HepG2 (cell line): ENCODE measurements around the gene HMBS. TPM values are rescaled to one million over a fixed set of nuclear protein-coding genes. Genes with fewer than 3 reads are reported as not detected.

ENCODE experiments used
- ATAC-seq: fragments of 200-7000 bp; cut with Tn5 transposase; 3 replicates; pipeline ENCODE4 v1.9.1; 2020; ENCODE audit warnings: mild to moderate bottlenecking, moderate library complexity
- BruUV-seq: library from RNA; stranded (reverse); fragments of 400-500 nt; replicated peaks from 2 replicates; lab custom pipeline; 2021; lab: Mats Ljungman, UMichigan
- CTCF ChIA-PET: fragments of 300-600 bp; formaldehyde crosslinking; extraction: SDS; loops from one replicate; lab custom pipeline; 2021; ENCODE audit warnings: low total read pairs, inconsistent platforms, low intra/inter-chr PET ratio; lab: Yijun Ruan, JAX
- POLR2A ChIA-PET: fragments of 350-600 bp; sonication (Branson Sonifier 250); formaldehyde crosslinking; loops from one replicate; lab custom pipeline; 2020; ENCODE audit warnings: antibody characterized with exemption, inconsistent platforms; lab: Yijun Ruan, JAX
- DNase-seq: peaks from one replicate; pipeline ENCODE4 v3.0.0-alpha.2; 2015; ENCODE audit warnings: low spot score
- FAIRE-seq: peaks from 3 replicates; lab custom pipeline; 2011; peaks lifted over from hg19 to GRCh38; lab: Jason Lieb, UNC
- H2AFZ ChIP-seq: one replicate; pipeline ENCODE4 v1.6.1; 2011; ENCODE audit warnings: low read length, inconsistent platforms
- H3K27ac ChIP-seq: fragments of 300-600 bp; 3 replicates; pipeline ENCODE4 v1.8.0; 2011; ENCODE audit warnings: mixed run types, mild to moderate bottlenecking, mixed read lengths, low read length, inconsistent platforms; ENCODE audit not compliant: insufficient read depth; ENCODE audit errors: extremely low read length
- H3K27me3 ChIP-seq, 2 experiments: fragments of 200-600 bp in 1 of 2; 2 replicates in 1 of 2; 3 replicates in 1 of 2; pipeline versions ENCODE4 v1.6.0 to v1.8.0; 2011; ENCODE audit warnings: low read length in 2 of 2, mild to moderate bottlenecking in 2 of 2, moderate library complexity in 2 of 2, inconsistent platforms in 1 of 2; ENCODE audit not compliant: insufficient read depth in 2 of 2, control insufficient read depth in 1 of 2
- H3K36me3 ChIP-seq, 2 experiments: fragments of 200-600 bp in 1 of 2; replicated peaks in 1 of 2; 2 replicates in 1 of 2; 3 replicates in 1 of 2; pipeline versions ENCODE4 v1.5.1 to v1.8.0; 2011; ENCODE audit warnings: low read length in 2 of 2, inconsistent platforms in 1 of 2; ENCODE audit not compliant: insufficient read depth in 2 of 2, control insufficient read depth in 1 of 2
- H3K4me1 ChIP-seq: 2 replicates; pipeline ENCODE4 v1.5.1; 2012; ENCODE audit warnings: low read length, inconsistent platforms; ENCODE audit not compliant: insufficient read depth
- H3K4me2 ChIP-seq: 2 replicates; pipeline ENCODE4 v1.6.0; 2011; ENCODE audit warnings: low read depth, low read length, inconsistent platforms
- H3K4me3 ChIP-seq, 3 experiments: fragments of 200-600 bp in 1 of 3; sonication (generic), shearing (Covaris generic) in 1 of 3; replicated peaks in 1 of 3; 2 replicates each; pipeline ENCODE4 v1.5.1; 2011 to 2016; ENCODE audit warnings: low read length in 3 of 3, inconsistent platforms in 2 of 3, low read depth in 2 of 3, mild to moderate bottlenecking in 2 of 3, control low read depth in 1 of 3, mixed read lengths in 1 of 3; ENCODE audit not compliant: insufficient read depth in 1 of 3
- H3K79me2 ChIP-seq: one replicate; pipeline ENCODE4 v1.6.1; 2011; ENCODE audit warnings: low read length, inconsistent platforms; ENCODE audit not compliant: insufficient read depth
- H3K9ac ChIP-seq: 2 replicates; pipeline ENCODE4 v1.6.0; 2011; ENCODE audit warnings: mild to moderate bottlenecking, low read depth, low read length, inconsistent platforms; ENCODE audit not compliant: insufficient read depth
- H3K9me3 ChIP-seq: 2 replicates; pipeline ENCODE4 v1.5.1; 2012; ENCODE audit warnings: mild to moderate bottlenecking, low read length
- H4K20me1 ChIP-seq: 2 replicates; pipeline ENCODE4 v1.6.0; 2011; ENCODE audit warnings: inconsistent platforms, mild to moderate bottlenecking, low read length, moderate library complexity; ENCODE audit not compliant: insufficient read depth
- AGO2 ChIP-seq: fragments of 200-400 bp; formaldehyde crosslinking; optimal IDR thresholded peaks from 2 replicates; pipeline ENCODE3; 2017; ENCODE audit warnings: mild to moderate bottlenecking, low read depth, low read length, moderate library complexity
- GATAD1 ChIP-seq: IDR thresholded peaks from 2 replicates; pipeline ENCODE4 v1.6.1; 2016; ENCODE audit warnings: missing genetic modification reagents, missing compliant biosample characterization
- MED8 ChIP-seq: sonication (generic); formaldehyde crosslinking; IDR thresholded peaks from 2 replicates; pipeline ENCODE4 v1.8.1; 2023; ENCODE audit warnings: mild to moderate bottlenecking, missing genetic modification reagents; ENCODE audit not compliant: insufficient replicate concordance
- NFE2L2 ChIP-seq: fragments of 150-350 bp; IDR thresholded peaks from 2 replicates; pipeline ENCODE4 v1.6.1; 2014; ENCODE audit warnings: low read length
- PRPF4 ChIP-seq: fragments of 200-400 bp; formaldehyde crosslinking; IDR thresholded peaks from 2 replicates; pipeline ENCODE4 v1.6.1; 2016; ENCODE audit warnings: low read length, low read depth; ENCODE audit not compliant: poor library complexity, severe bottlenecking
- ZEB1 ChIP-seq: IDR thresholded peaks from 2 replicates; pipeline ENCODE4 v1.6.1; 2012; ENCODE audit warnings: mild to moderate bottlenecking, low read depth, inconsistent platforms; ENCODE audit not compliant: insufficient replicate concordance
- ZNF460 ChIP-seq: sonication (generic); formaldehyde crosslinking; IDR thresholded peaks from 2 replicates; pipeline ENCODE4 v1.5.1; 2020; ENCODE audit warnings: missing genetic modification reagents, mild to moderate bottlenecking, borderline replicate concordance
- WGBS: methylation state at CpG from one replicate; pipeline ENCODE4 v1.1.6; 2017; ENCODE audit warnings: low lambda C conversion rate; 5-methylcytosine and 5-hydroxymethylcytosine counted together
- in situ Hi-C: cut with HindIII; loops from 2 replicates; pipeline ENCODE4 v1.10.0; 2017; ENCODE audit warnings: low pct_unique_long_range_greater_than_20kb; ENCODE audit not compliant: extremely low pct_ligation_motif_present
- intact Hi-C: fragments of 100-400 bp; cut with micrococcal nuclease; formaldehyde crosslinking; loops from one replicate; pipeline ENCODE4 v1.10.0; 2022; ENCODE audit not compliant: unreplicated experiment
- polyA plus RNA-seq, 8 experiments: library from polyadenylated mRNA; depleted of rRNA in 3 of 8; stranded (reverse) in 7 of 8; unstranded in 1 of 8; fragments of >200 nt; fragmentation: Illumina TruSeq in 4 of 8; extraction: Trizol in 4 of 8; gene quantifications; 2 replicates each; pipeline versions ENCODE4 v1.2.1 to v1.2.3, GENCODE V29; 2011 to 2016; ENCODE audit warnings: low read depth in 4 of 8, missing spikeins in 1 of 8, mixed read lengths in 1 of 8; ENCODE audit not compliant: insufficient read depth in 1 of 8
- total RNA-seq, 5 experiments: library from RNA; depleted of rRNA; stranded (reverse); fragments of >200 nt; fragmentation: Illumina TruSeq; extraction: Trizol; gene quantifications; 2 replicates each; pipeline ENCODE4 v1.2.3, GENCODE V29; 2016; ENCODE audit warnings: low read depth in 1 of 5
- TF ChIP-seq, protein P1 (sequence below): IDR thresholded peaks from 2 replicates; pipeline ENCODE4 v1.6.1; 2016; ENCODE audit warnings: low read depth
- TF ChIP-seq, protein P2 (sequence below): fragments of 450-650 bp; IDR thresholded peaks from 2 replicates; pipeline ENCODE4 v1.6.1; 2017
- TF ChIP-seq, protein P3 (sequence below): sonication (generic); formaldehyde crosslinking; IDR thresholded peaks from 2 replicates; pipeline ENCODE4 v1.5.1; 2020; ENCODE audit warnings: mild to moderate bottlenecking, moderate library complexity, missing genetic modification reagents
- TF ChIP-seq, protein P4 (sequence below): sonication (generic); formaldehyde crosslinking; IDR thresholded peaks from 2 replicates; pipeline ENCODE4 v1.4.0; 2020; ENCODE audit warnings: mild to moderate bottlenecking, missing genetic modification reagents
- TF ChIP-seq, protein P5 (sequence below): sonication (generic); formaldehyde crosslinking; IDR thresholded peaks from 2 replicates; pipeline ENCODE4 v1.4.0; 2020; ENCODE audit warnings: missing genetic modification reagents, mild to moderate bottlenecking, borderline replicate concordance
- TF ChIP-seq, protein P6 (sequence below): sonication (generic); formaldehyde crosslinking; IDR thresholded peaks from 2 replicates; pipeline ENCODE4 v1.4.0; 2020; ENCODE audit warnings: missing genetic modification reagents

Gene HMBS
- total and polyA plus RNA-seq, 2 of the 13 experiments (the other 11 are each of a cell fraction or from before 2014, with no cell fraction given) = 9.4 to 46.9 TPM

DNA sequence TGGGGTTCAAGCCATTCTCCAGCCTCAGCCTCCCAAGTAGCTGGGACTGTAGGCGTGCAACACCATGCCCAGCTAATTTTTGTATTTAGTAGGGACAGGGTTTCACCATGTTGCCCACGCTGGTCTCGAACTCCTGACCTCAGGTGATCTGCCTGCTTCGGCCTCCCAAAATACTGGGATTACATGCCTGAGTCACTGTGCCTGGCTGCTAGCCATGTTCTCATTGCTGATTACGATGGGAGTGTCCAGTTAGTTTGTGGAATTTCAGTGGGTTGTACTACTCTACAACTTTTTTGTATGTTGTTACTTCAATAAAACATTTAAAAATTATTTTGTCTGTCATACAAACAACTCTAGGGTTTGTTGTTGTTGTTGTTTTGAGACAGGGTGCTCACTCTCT, 21.9 kb upstream of the HMBS start:
- Histone ChIP-seq H3K79me2 (peaks cover 3% of the 10 kb centered on the region), H4K20me1 (no peaks in the 10 kb centered on the region), H3K27ac (no peak overlapping the region), H2AFZ (no peak overlapping the region), H3K27me3 (no peaks in the 10 kb centered on the region; a peak in 1 of 5 replicates), H3K36me3 (no peaks in the 10 kb centered on the region), H3K4me2 (no peak overlapping the region), H3K4me3 (no peak overlapping the region), H3K9ac (no peak overlapping the region), H3K4me1 (peaks cover 23% of the 10 kb centered on the region), H3K9me3 (no peaks in the 10 kb centered on the region)
- DNase-seq (no peak), ATAC-seq (no peak), FAIRE-seq (no peak)
- intact Hi-C loops = no loop called here
- in situ Hi-C loops = no loop called here
- ChIA-PET CTCF (no interaction called here), POLR2A (interaction anchor here (0.9 kb wide), 1 partner anchor 22 kb away, joined by 5 read pairs; the partner anchor contains the start of gene HMBS)
- BruUV-seq = no TSS peak
- 93% methylated on average over 5 of the region's 5 CpGs for WGBS
- no peak for TF ChIP-seq NFE2L2
- TF ChIP-seq, protein P1, sequence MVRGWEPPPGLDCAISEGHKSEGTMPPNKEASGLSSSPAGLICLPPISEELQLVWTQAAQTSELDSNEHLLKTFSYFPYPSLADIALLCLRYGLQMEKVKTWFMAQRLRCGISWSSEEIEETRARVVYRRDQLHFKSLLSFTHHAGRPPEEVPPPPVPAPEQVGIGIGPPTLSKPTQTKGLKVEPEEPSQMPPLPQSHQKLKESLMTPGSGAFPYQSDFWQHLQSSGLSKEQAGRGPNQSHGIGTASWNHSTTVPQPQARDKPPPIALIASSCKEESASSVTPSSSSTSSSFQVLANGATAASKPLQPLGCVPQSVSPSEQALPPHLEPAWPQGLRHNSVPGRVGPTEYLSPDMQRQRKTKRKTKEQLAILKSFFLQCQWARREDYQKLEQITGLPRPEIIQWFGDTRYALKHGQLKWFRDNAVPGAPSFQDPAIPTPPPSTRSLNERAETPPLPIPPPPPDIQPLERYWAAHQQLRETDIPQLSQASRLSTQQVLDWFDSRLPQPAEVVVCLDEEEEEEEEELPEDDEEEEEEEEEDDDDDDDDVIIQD (CRISPR knock-in tag) = no peak
- TF ChIP-seq, protein P2, sequence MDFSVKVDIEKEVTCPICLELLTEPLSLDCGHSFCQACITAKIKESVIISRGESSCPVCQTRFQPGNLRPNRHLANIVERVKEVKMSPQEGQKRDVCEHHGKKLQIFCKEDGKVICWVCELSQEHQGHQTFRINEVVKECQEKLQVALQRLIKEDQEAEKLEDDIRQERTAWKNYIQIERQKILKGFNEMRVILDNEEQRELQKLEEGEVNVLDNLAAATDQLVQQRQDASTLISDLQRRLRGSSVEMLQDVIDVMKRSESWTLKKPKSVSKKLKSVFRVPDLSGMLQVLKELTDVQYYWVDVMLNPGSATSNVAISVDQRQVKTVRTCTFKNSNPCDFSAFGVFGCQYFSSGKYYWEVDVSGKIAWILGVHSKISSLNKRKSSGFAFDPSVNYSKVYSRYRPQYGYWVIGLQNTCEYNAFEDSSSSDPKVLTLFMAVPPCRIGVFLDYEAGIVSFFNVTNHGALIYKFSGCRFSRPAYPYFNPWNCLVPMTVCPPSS = no peak
- no peak for TF ChIP-seq MED8 (CRISPR knock-in tag)
- TF ChIP-seq ZEB1 = no peak
- no peak for TF ChIP-seq GATAD1 (CRISPR knock-in tag)
- TF ChIP-seq, protein P3, sequence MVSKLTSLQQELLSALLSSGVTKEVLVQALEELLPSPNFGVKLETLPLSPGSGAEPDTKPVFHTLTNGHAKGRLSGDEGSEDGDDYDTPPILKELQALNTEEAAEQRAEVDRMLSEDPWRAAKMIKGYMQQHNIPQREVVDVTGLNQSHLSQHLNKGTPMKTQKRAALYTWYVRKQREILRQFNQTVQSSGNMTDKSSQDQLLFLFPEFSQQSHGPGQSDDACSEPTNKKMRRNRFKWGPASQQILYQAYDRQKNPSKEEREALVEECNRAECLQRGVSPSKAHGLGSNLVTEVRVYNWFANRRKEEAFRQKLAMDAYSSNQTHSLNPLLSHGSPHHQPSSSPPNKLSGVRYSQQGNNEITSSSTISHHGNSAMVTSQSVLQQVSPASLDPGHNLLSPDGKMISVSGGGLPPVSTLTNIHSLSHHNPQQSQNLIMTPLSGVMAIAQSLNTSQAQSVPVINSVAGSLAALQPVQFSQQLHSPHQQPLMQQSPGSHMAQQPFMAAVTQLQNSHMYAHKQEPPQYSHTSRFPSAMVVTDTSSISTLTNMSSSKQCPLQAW (CRISPR knock-in tag) = no peak
- TF ChIP-seq, protein P4, sequence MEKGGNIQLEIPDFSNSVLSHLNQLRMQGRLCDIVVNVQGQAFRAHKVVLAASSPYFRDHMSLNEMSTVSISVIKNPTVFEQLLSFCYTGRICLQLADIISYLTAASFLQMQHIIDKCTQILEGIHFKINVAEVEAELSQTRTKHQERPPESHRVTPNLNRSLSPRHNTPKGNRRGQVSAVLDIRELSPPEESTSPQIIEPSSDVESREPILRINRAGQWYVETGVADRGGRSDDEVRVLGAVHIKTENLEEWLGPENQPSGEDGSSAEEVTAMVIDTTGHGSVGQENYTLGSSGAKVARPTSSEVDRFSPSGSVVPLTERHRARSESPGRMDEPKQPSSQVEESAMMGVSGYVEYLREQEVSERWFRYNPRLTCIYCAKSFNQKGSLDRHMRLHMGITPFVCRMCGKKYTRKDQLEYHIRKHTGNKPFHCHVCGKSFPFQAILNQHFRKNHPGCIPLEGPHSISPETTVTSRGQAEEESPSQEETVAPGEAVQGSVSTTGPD (CRISPR knock-in tag) = no peak
- TF ChIP-seq AGO2 = no peak
- no peak for TF ChIP-seq ZNF460 (CRISPR knock-in tag)
- TF ChIP-seq, protein P5, sequence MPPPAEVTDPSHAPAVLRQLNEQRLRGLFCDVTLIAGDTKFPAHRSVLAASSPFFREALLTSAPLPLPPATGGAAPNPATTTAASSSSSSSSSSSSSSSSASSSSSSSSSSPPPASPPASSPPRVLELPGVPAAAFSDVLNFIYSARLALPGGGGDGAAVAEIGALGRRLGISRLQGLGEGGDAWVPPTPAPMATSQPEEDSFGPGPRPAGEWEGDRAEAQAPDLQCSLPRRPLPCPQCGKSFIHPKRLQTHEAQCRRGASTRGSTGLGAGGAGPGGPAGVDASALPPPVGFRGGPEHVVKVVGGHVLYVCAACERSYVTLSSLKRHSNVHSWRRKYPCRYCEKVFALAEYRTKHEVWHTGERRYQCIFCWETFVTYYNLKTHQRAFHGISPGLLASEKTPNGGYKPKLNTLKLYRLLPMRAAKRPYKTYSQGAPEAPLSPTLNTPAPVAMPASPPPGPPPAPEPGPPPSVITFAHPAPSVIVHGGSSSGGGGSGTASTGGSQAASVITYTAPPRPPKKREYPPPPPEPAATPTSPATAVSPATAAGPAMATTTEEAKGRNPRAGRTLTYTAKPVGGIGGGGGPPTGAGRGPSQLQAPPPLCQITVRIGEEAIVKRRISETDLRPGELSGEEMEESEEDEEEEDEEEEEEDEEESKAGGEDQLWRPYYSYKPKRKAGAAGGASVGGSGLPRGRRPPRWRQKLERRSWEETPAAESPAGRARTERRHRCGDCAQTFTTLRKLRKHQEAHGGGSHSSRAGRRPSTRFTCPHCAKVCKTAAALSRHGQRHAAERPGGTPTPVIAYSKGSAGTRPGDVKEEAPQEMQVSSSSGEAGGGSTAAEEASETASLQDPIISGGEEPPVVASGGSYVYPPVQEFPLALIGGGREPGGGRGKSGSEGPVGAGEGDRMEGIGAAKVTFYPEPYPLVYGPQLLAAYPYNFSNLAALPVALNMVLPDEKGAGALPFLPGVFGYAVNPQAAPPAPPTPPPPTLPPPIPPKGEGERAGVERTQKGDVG (CRISPR knock-in tag) = no peak
- no peak for TF ChIP-seq PRPF4
- TF ChIP-seq, protein P6, sequence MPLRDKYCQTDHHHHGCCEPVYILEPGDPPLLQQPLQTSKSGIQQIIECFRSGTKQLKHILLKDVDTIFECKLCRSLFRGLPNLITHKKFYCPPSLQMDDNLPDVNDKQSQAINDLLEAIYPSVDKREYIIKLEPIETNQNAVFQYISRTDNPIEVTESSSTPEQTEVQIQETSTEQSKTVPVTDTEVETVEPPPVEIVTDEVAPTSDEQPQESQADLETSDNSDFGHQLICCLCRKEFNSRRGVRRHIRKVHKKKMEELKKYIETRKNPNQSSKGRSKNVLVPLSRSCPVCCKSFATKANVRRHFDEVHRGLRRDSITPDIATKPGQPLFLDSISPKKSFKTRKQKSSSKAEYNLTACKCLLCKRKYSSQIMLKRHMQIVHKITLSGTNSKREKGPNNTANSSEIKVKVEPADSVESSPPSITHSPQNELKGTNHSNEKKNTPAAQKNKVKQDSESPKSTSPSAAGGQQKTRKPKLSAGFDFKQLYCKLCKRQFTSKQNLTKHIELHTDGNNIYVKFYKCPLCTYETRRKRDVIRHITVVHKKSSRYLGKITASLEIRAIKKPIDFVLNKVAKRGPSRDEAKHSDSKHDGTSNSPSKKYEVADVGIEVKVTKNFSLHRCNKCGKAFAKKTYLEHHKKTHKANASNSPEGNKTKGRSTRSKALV (CRISPR knock-in tag) = no peak
